RWPE2 (cell line): ENCODE measurements around the gene CAMSAP3.

Source experiments
- ATAC-seq: fragments of 200-7000 bp; cut with Tn5 transposase; 3 replicates; pipeline ENCODE4 v1.9.1; 2021; ENCODE audit warnings: low read depth
- DNase-seq: peaks from one replicate; pipeline ENCODE4 v3.0.0-alpha.2; 2020; ENCODE audit warnings: low spot score
- H3K27ac ChIP-seq: fragments of 450-650 bp; 2 replicates; pipeline ENCODE4 v1.5.1; 2017; ENCODE audit warnings: mild to moderate bottlenecking; ENCODE audit not compliant: poor library complexity, severe bottlenecking
- H3K27me3 ChIP-seq: fragments of 250-450 bp; sonication (Bioruptor Pico); 2 replicates; pipeline ENCODE4 v1.5.1; 2021; ENCODE audit warnings: mild to moderate bottlenecking, moderate library complexity; ENCODE audit not compliant: insufficient read depth, poor library complexity, severe bottlenecking
- H3K36me3 ChIP-seq: fragments of 250-450 bp; sonication (Bioruptor Pico); 2 replicates; pipeline ENCODE4 v1.5.1; 2020; ENCODE audit warnings: low read depth, mild to moderate bottlenecking, moderate library complexity
- H3K4me1 ChIP-seq: fragments of 250-450 bp; sonication (Bioruptor Pico); 2 replicates; pipeline ENCODE4 v1.5.1; 2021; ENCODE audit warnings: mild to moderate bottlenecking, moderate library complexity; ENCODE audit not compliant: insufficient read depth, poor library complexity, severe bottlenecking
- H3K4me3 ChIP-seq: fragments of 250-450 bp; sonication (Bioruptor Pico); 2 replicates; pipeline ENCODE4 v1.5.1; 2021; ENCODE audit warnings: mild to moderate bottlenecking, moderate library complexity; ENCODE audit not compliant: severe bottlenecking
- H3K9me3 ChIP-seq: fragments of 250-450 bp; sonication (Bioruptor Pico); 2 replicates; pipeline ENCODE4 v1.5.1; 2021; ENCODE audit warnings: mild to moderate bottlenecking, moderate library complexity; ENCODE audit not compliant: severe bottlenecking
- CTCF ChIP-seq: fragments of 450-650 bp; IDR thresholded peaks from one replicate; pipeline ENCODE4 v1.5.1; 2017; ENCODE audit warnings: mild to moderate bottlenecking, moderate library complexity; ENCODE audit not compliant: poor library complexity, severe bottlenecking

The CAMSAP3 gene

GRCh38 chr19:7665076-7665475 is 69.4 kb downstream of the CAMSAP3 start:
- no peaks in the 10 kb centered on the region for H3K9me3 ChIP-seq
- ATAC-seq (no peak), DNase-seq (no peak)
- H3K36me3 ChIP-seq: no peaks in the 10 kb centered on the region
- H3K4me1 ChIP-seq: no peaks in the 10 kb centered on the region
- H3K27me3 ChIP-seq: no peaks in the 10 kb centered on the region
- H3K4me3 ChIP-seq: no peak overlapping the region
- H3K27ac ChIP-seq: no peak overlapping the region
- no peak for TF ChIP-seq CTCF
